Parathyroid adenoma (tissue), 2 donors: Measurements from ENCODE around the gene CLCN5.

ENCODE experiments used
- H2AFZ ChIP-seq: fragments of 300-600 bp; sonication (generic); one replicate; pipeline ENCODE4 v1.7.0; 2017; ENCODE audit warnings: antibody characterized with exemption, mild to moderate bottlenecking
- H3K27ac ChIP-seq: fragments of 300-600 bp; sonication (generic); one replicate; pipeline ENCODE4 v1.7.0; 2017
- H3K27me3 ChIP-seq: fragments of 300-600 bp; sonication (generic); one replicate; pipeline ENCODE4 v1.7.0; 2017; ENCODE audit warnings: low read length; ENCODE audit not compliant: control insufficient read depth, insufficient read depth
- H3K36me3 ChIP-seq: fragments of 300-600 bp; sonication (generic); one replicate; pipeline ENCODE4 v1.7.0; 2017; ENCODE audit warnings: low read length; ENCODE audit not compliant: control insufficient read depth, insufficient read depth
- H3K4me1 ChIP-seq: fragments of 300-600 bp; sonication (generic); one replicate; pipeline ENCODE4 v1.7.0; 2017; ENCODE audit warnings: control low read depth
- H3K4me2 ChIP-seq: fragments of 300-600 bp; sonication (generic); one replicate; pipeline ENCODE4 v1.7.0; 2017; ENCODE audit warnings: low read length
- H3K4me3 ChIP-seq: fragments of 300-600 bp; sonication (generic); one replicate; pipeline ENCODE4 v1.7.0; 2017; ENCODE audit warnings: low read depth, low read length
- H3K79me2 ChIP-seq: fragments of 300-600 bp; sonication (generic); one replicate; pipeline ENCODE4 v1.7.0; 2017; ENCODE audit warnings: control low read depth
- H3K9ac ChIP-seq: fragments of 300-600 bp; sonication (generic); one replicate; pipeline ENCODE4 v1.7.0; 2017; ENCODE audit warnings: mild to moderate bottlenecking
- H3K9me3 ChIP-seq: fragments of 300-600 bp; sonication (generic); one replicate; pipeline ENCODE4 v1.7.0; 2017; ENCODE audit warnings: low read length; ENCODE audit not compliant: control insufficient read depth
- CTCF ChIP-seq: fragments of 300-600 bp; sonication (generic); IDR thresholded peaks from one replicate; pipeline ENCODE4 v1.7.0; 2017; ENCODE audit warnings: antibody characterized with exemption, mild to moderate bottlenecking
- donor health status: primary hyperparathyroidism.

CLCN5 gene

GRCh38 chrX:49878834-49879655 is 43.4 kb upstream of the CLCN5 start, which contains the start of gene USP27X:
TSS of gene USP27X (plus strand) at chrX:49879484. CDS start at chrX:49880308, 824 bp downstream.
- peak within 1 kb of the TSS; percentile 62 for H3K4me3 ChIP-seq
- no peaks in the 10 kb centered on the region for H3K9me3 ChIP-seq
- H3K27me3 ChIP-seq, result no peaks in the 10 kb centered on the region
- H3K36me3 ChIP-seq, result no peaks in the 10 kb centered on the region
- H3K4me1 ChIP-seq, result no peaks in the 10 kb centered on the region
- H3K79me2 ChIP-seq, result no peaks in the 10 kb centered on the region
- H3K9ac ChIP-seq, result peak within 1 kb of the TSS; percentile 73
- peak; percentile 66 for TF ChIP-seq CTCF
- peak within 1 kb of the TSS; percentile 91 for H2AFZ ChIP-seq
- H3K27ac ChIP-seq, result peak within 1 kb of the TSS; percentile 94
- peak within 1 kb of the TSS; percentile 72 for H3K4me2 ChIP-seq

- Histone ChIP-seq H2AFZ (peak overlapping the region; percentile 91), H3K9ac (no peak overlapping the region), H3K9me3 (no peaks in the 10 kb centered on the region), H3K27me3 (no peaks in the 10 kb centered on the region), H3K27ac (peak overlapping the region; percentile 94), H3K4me3 (peak overlapping the region; percentile 62), H3K4me2 (peak overlapping the region; percentile 72), H3K79me2 (no peaks in the 10 kb centered on the region), H3K4me1 (no peaks in the 10 kb centered on the region), H3K36me3 (no peaks in the 10 kb centered on the region)
- no peak for TF ChIP-seq CTCF
Observed at GRCh38 chrX:49879656-49880277, 42.6 kb upstream of the CLCN5 start.

GRCh38 chrX:49880668-49881067 is 41.7 kb upstream of the CLCN5 start:
- no peak overlapping the region for H3K9ac ChIP-seq
- no peak overlapping the region for H3K27ac ChIP-seq
- no peaks in the 10 kb centered on the region for H3K79me2 ChIP-seq
- no peaks in the 10 kb centered on the region for H3K4me1 ChIP-seq
- TF ChIP-seq CTCF, result no peak
- H3K4me2 ChIP-seq, result no peak overlapping the region
- no peak overlapping the region for H2AFZ ChIP-seq
- H3K36me3 ChIP-seq, result no peaks in the 10 kb centered on the region
- no peaks in the 10 kb centered on the region for H3K9me3 ChIP-seq
- H3K4me3 ChIP-seq, result no peak overlapping the region
- H3K27me3 ChIP-seq, result no peaks in the 10 kb centered on the region

GRCh38 chrX:49884290-49884862 is 38.0 kb upstream of the CLCN5 start:
- TF ChIP-seq CTCF, result peak; percentile 74
- Histone ChIP-seq H2AFZ (no peak overlapping the region), H3K27ac (no peak overlapping the region), H3K4me1 (no peaks in the 10 kb centered on the region), H3K4me2 (no peak overlapping the region), H3K79me2 (no peaks in the 10 kb centered on the region), H3K9me3 (no peaks in the 10 kb centered on the region), H3K36me3 (no peaks in the 10 kb centered on the region), H3K4me3 (no peak overlapping the region), H3K9ac (no peak overlapping the region), H3K27me3 (no peaks in the 10 kb centered on the region)
